HG02981 (cell line): ENCODE measurements around the gene NFATC1.

Source experiments
- ATAC-seq: cut with Tn5 transposase; IDR thresholded peaks from one replicate; pipeline ENCODE4 v1.9.1; 2021; ENCODE audit warnings: mild to moderate bottlenecking, moderate library complexity; ENCODE audit not compliant: unreplicated experiment

The NFATC1 gene

GRCh38 chr18:79527656-79528315 is 132.1 kb downstream of the NFATC1 start:
- no peak for ATAC-seq

- no peak for ATAC-seq
These were observed 132.6 kb downstream of the NFATC1 start for GRCh38 chr18:79528316-79528695.

DNA sequence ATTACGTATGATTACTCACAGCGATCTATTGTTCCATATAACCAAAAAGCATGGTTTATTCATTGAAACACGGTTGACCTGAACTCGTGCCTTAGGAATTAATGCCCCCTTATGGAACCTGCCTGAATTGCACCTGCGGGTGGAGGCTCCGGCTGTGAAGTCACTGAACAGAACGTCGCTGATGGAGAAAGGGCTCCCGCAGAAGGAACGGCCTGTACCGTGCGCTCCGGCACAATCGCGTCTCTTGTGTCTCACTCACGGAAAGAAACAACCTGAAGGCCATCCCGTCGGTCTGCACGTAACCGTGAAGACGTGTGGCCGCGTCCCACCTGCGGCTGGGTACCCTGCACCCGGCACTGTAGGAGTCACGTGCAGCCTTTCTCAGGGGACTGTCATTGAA is 133.1 kb downstream of the NFATC1 start:
- no peak for ATAC-seq

DNA sequence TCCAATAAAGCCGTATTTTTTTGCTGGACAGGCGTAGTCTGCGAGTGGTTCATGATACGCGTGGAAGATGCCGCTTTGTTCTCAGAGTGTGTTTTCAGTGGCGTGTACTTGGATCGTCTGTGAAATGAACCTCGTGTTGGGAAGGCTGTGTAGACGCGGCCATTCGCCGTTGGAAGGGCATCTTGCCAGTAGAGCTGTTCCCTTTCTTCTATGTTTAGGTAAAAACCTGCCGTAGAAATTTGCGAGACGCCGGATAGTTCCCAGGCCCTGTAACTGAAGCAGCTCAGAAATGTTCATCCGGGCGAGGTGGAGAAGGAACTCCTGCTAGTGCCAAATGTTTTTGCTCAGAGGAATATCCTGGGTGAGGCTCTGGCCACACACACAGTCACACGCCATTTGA is 133.6 kb downstream of the NFATC1 start:
- no peak for ATAC-seq

DNA sequence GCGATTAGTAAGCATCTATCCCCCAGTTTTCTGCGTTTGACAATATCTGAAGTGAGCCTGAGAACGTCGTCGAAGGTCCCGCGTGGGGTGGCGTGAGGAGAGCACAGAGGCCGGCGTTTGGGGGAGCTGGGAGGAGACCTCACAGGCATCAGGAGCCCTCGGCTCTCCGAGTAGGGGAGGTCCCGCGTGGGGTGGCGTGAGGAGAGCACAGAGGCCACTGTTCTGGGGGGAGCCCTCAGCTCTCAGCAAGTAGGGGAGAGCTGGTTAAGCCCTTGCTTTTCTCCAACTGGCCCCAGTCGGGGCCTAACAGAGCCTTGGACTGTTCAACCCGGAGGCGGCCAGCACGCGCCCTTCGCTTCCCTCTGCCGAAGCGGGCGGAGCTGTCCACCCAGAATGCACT is 134.3 kb downstream of the NFATC1 start:
- ATAC-seq = no peak

DNA sequence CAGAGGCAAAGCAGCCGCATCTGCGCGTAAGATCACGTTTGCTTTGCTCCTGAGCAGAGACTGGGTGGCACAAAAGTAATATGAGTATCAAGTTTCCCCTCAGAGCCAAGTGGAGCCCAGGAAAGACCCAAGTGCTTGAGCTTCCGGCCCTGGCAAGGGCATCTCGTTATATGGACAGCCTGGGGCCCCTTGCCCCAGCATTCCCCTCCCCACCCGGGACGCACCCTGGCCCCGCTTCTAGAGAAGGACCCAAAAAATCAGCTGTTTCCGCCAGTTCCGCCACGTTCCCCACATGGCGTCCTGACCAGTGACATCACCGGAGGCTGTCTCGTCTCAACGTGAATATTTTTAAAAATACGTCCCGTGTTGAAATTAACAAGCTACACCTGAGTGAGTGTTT is 135.1 kb downstream of the NFATC1 start:
- no peak for ATAC-seq

DNA sequence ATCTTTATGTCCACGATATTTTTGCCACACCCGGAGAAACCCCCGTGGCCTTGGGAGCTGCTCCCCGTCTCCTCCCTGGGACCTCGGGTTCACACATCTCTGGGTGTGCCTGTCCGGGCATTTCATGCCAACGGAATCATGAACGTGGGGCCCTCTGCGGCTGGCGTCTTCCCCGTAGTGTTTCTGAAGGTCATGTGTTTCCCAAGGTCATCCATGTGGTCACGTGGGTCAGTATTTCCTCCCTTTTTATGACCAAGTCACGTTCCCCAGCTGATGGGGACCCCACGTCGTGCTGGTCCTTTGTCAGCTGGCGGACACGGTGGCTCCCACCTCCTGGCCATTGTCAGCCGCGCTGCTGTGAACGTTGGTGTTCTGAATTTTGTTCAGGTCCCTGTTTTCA is 135.7 kb downstream of the NFATC1 start:
- no peak for ATAC-seq

DNA sequence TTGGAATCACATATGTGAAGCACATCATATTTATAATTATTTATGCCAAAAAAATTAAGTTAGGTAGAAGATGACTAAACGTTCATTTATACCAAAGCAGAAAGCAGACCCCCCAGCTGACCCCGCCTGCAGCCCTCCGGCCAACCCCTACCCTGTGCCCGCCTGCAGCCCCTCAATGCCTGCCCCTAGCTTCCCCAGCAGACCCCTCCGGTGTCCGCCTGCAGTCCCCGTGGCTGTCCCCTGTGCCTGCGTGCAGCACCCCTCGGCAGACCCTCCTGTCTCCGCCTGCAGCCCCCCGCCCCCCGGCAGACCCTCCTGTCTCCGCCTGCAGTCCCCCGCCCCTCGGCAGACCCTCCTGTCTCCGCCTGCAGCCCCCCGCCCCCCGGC is 136.2 kb downstream of the NFATC1 start:
- no peak for ATAC-seq

GRCh38 chr18:79532313-79533007 is 136.7 kb downstream of the NFATC1 start:
- no peak for ATAC-seq

GRCh38 chr18:79533146-79533545 is 137.4 kb downstream of the NFATC1 start:
- ATAC-seq = no peak

DNA sequence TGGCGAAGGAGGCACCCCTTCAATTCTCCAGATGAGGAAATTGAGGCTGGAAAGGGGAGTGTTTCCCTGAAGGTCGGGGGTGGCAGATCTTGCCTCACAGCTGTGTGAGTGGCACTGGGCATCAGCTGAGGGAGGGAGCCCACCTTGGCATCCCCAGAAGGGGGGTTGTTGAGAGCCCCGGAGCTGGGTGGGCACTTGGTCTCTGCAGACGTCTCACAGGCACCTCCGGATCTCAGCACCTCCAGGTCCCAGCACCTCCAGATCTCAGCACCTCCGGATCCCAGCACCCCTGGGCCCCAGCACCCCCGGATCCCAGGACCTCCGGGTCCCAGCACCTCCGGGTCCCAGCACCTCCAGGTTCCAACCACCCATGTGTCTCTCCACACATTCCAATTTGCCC is 137.9 kb downstream of the NFATC1 start:
- no peak for ATAC-seq

DNA sequence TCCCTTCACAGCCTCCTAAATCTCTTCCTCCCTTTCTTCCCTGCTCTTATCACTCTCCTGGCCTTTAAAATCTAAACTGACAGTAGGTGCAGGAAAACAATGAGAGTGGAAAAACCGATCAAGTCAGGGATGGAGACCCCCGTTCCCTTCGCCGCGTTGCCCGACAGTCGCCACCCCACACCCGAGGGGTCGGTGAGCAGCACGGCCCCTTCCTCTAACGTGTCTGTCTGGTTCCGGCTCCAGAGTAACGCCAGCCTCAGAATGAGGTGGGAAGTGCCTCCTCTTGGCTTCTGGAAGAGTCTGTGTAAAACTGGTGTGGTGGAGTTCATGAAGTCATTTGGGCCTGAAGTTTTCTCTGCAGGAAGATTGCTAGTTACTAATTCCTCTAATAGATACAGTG is 138.6 kb downstream of the NFATC1 start:
- no peak for ATAC-seq

DNA sequence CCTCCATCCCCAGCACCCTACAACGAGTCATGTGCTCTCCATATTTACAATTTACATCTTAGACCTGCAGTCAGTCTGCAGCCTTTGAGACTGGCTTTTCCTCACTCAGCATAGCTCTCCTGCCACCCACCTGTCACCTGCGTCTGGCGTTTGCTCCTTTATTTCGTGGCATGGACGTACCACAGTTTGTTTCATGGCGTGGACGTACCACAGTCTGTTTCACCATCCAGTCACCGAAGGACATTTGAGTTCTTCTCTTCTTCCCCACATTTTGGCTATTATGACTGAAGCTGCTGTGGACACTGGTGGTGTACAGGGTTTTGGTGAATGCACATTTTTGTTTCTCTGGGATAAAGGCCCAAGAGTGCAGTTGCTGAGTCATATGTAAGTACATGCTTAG is 142.0 kb downstream of the NFATC1 start:
- ATAC-seq = no peak

GRCh38 chr18:79538635-79539034 is 142.9 kb downstream of the NFATC1 start:
- ATAC-seq = no peak

DNA sequence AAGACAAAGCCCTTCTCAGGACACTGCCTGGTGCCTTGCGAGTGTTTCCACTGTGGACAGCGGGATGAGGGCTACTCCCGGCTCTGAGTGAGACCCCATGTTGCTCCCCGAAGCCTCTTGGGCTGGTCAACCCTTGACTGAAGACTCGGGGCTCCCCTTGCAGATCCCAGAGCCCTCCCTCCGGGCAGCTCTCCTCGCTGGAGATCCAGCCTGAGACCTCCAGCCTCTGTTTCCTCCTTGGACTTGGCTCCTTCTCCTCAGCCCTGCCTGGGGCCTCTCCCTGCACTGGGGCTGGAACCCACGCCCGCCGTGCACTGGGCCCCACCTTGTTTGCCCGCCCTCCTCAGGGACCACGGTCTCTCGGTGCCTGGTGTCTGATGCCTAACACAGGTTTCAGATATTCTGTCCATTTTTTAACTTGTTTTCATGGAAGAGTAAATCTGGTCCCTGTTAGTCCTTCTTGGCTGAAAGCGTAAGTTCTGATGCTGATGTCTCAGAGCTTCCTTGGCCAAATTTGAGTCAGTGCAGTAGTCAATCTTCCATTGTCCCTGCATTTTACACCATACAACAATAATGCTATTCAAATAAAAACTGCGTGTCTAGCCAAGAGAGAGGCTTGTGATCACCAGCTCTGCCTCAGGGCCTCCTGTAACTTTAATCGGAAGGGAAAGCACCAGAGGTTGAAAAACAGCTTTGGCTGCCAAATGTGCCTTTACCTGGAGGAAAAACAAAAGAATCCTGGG is 144.6 kb downstream of the NFATC1 start:
- no peak for ATAC-seq

GRCh38 chr18:79540904-79541282 is 145.2 kb downstream of the NFATC1 start:
- no peak for ATAC-seq

DNA sequence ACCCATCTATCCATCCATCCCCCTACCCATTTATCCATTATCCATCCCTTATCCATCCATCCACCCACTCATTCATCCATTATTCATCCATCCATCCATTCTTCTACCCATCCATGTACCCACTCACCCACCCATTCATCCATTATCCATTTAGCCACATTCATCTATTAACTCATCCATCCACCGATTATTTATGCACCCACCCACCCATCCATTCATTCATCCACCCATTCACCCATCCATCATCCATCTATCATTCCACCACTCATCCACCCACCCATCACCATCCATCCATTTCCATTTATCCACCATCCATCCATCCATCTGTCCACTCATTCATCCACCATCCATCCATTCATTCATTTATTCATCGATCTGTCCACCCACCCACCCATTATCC is 146.5 kb downstream of the NFATC1 start:
- no peak for ATAC-seq

- no peak for ATAC-seq
These were observed 147.4 kb downstream of the NFATC1 start for GRCh38 chr18:79542876-79543750.

DNA sequence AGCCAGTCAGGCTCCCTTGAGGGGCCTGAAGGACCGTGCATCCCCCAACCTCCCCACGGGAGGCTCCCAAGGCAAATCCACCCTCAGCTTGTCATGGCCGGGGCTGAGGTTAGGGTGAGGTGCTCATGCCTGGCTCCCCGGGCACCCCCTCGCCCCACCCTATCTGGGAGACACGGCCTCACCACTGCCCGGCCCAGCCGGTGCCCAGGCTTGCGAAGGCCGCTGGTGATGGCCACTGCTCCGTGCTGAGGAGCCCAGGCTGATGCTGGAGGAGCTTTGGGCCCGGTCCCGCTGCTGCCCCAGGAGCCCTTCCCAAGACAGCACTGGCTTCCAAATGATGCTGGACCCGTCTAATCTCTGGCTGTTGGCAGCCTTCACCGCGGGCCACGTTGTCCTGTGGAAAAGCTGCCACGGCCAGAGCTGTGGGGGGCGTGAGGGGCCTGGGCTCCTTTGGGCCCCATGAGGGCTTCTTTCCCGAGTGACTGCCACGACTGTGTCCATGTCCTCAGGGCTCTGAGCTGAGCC is 148.2 kb downstream of the NFATC1 start:
- ATAC-seq = no peak

DNA sequence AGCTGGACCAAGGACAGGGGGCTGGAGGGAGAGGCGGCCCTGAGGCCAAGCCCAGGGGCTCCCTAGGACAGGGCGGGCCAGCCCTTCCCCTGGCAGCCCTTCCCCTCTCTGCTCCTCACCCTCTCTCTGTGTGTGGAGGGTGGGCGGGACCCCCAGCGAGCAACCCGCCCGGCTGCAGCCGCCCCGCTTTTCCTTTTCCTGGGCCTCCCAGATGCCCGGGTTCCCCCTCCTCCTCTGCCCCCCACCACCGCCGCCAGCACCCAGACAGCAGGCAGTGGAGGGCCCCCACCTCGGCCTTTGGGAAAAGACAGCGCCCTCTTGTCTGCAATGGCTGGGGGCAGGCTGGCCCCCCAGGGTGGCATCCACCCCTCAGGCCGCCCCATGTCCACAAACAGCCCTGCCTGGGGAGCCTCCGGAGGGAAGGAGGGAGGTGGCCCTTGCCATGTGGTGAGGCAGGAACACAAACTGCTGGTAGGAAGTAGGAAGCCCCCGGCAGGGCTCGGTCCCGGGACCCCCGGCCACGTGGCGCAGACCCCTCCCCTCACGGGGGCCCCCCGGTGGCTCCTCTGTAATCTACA is 148.7 kb downstream of the NFATC1 start:
- ATAC-seq = no peak

- no peak for ATAC-seq
These were observed 149.5 kb downstream of the NFATC1 start for GRCh38 chr18:79545255-79545654.
